CD4-positive, alpha-beta memory T cell (primary cell): Measurements from ENCODE around the gene AGBL1. TPM values are rescaled to one million over a fixed set of nuclear protein-coding genes. Genes with fewer than 3 reads are reported as not detected.
A peak's percentile ranks its signal among the peaks of the same experiment; 100 is the strongest.

ENCODE experiments used
- CTCF ChIA-PET: fragments of 350-600 bp; sonication (Branson Sonifier 250); formaldehyde crosslinking; loops from one replicate; lab custom pipeline; 2021; ENCODE audit warnings: inconsistent platforms; ENCODE audit not compliant: partially characterized antibody; lab: Charles Lee
- POLR2A ChIA-PET: fragments of 350-600 bp; sonication (Branson Sonifier 250); formaldehyde crosslinking; loops from one replicate; lab custom pipeline; 2021; ENCODE audit not compliant: partially characterized antibody; lab: Charles Lee
- DNase-seq, 5 donors: peaks; one replicate each; pipeline versions ENCODE4 v3.0.0 to v3.0.0-alpha.2; 2020 to 2022; ENCODE audit warnings: mixed read lengths in 1 of 5
- H3K27ac ChIP-seq: one replicate; pipeline ENCODE4 v1.7.0; 2013; ENCODE audit warnings: low read depth, low read length
- H3K27me3 ChIP-seq: 2 replicates; pipeline ENCODE4 v1.7.0; 2013; ENCODE audit warnings: mild to moderate bottlenecking, low read length, moderate library complexity; ENCODE audit not compliant: insufficient read depth
- H3K36me3 ChIP-seq: 2 replicates; pipeline ENCODE4 v1.7.0; 2013; ENCODE audit warnings: mild to moderate bottlenecking, low read length, moderate library complexity; ENCODE audit not compliant: insufficient read depth
- H3K4me1 ChIP-seq: 2 replicates; pipeline ENCODE4 v1.7.0; 2013; ENCODE audit warnings: mild to moderate bottlenecking, low read length, moderate library complexity; ENCODE audit not compliant: insufficient read depth
- H3K4me3 ChIP-seq, 2 donors: one replicate each; pipeline ENCODE4 v1.7.0; 2013; ENCODE audit warnings: low read length in 2 of 2, mild to moderate bottlenecking in 1 of 2
- H3K9me3 ChIP-seq, 2 donors: one replicate each; pipeline ENCODE4 v1.7.0; 2013; ENCODE audit warnings: low read length in 2 of 2, control low read depth in 1 of 2; ENCODE audit not compliant: control insufficient read depth in 1 of 2
- H3K27ac Mint-ChIP-seq, 7 donors: one replicate each; pipeline ENCODE4 v1.8.0; 2020 to 2021; ENCODE audit warnings: mixed read lengths in 7 of 7, mild to moderate bottlenecking in 6 of 7, inconsistent platforms in 3 of 7, moderate library complexity in 3 of 7
- H3K27me3 Mint-ChIP-seq, 2 donors: one replicate each; pipeline ENCODE4 v1.8.0; 2020 to 2021; ENCODE audit warnings: mixed read lengths in 2 of 2
- H3K36me3 Mint-ChIP-seq, 2 donors: one replicate each; pipeline ENCODE4 v1.8.0; 2020 to 2021; ENCODE audit warnings: mixed read lengths in 2 of 2, inconsistent platforms in 1 of 2, mild to moderate bottlenecking in 1 of 2
- H3K4me1 Mint-ChIP-seq, 4 donors: one replicate each; pipeline ENCODE4 v1.8.0; 2020 to 2021; ENCODE audit warnings: mixed read lengths in 4 of 4, mild to moderate bottlenecking in 1 of 4
- H3K4me3 Mint-ChIP-seq, 8 donors: one replicate each; pipeline ENCODE4 v1.8.0; 2020 to 2021; ENCODE audit warnings: mixed read lengths in 8 of 8, mild to moderate bottlenecking in 7 of 8, moderate library complexity in 6 of 8, inconsistent platforms in 3 of 8
- H3K9me3 Mint-ChIP-seq, 8 donors: one replicate each; pipeline ENCODE4 v1.8.0; 2020 to 2021; ENCODE audit warnings: mixed read lengths in 8 of 8, mild to moderate bottlenecking in 5 of 8, inconsistent platforms in 3 of 8, moderate library complexity in 1 of 8
- intact Hi-C: fragments of 100-400 bp; cut with micrococcal nuclease; formaldehyde crosslinking; loops from one replicate; pipeline ENCODE4 v1.15.1; 2023
- polyA plus RNA-seq, 2 donors: library from polyadenylated mRNA; unstranded; fragments of 300-500 nt; fragmentation: Illumina TruSeq; gene quantifications; one replicate each; pipeline ENCODE4 v1.2.3, GENCODE V29; 2021
- total RNA-seq, 2 experiments: library from RNA; stranded (reverse); gene quantifications; one replicate each; pipeline ENCODE4 v1.2.3, GENCODE V29; 2021

AGBL1 gene
- total and polyA plus RNA-seq, 4 experiments from 2014 or later = not detected

- H3K27ac Mint-ChIP-seq = no peak overlapping the region
- peaks cover 0 to 10% (median 5%) of the 10 kb centered on the region in 4 donors for H3K4me1 Mint-ChIP-seq
- peaks cover 0 to 5% (median 0%) of the 10 kb centered on the region in 8 donors for H3K9me3 Mint-ChIP-seq
- Histone ChIP-seq H3K9me3 (no peaks in the 10 kb centered on the region), H3K27me3 (no peaks in the 10 kb centered on the region), H3K4me3 (no peak overlapping the region), H3K27ac (no peak overlapping the region), H3K4me1 (peaks cover 5% of the 10 kb centered on the region), H3K36me3 (no peaks in the 10 kb centered on the region)
- ChIA-PET CTCF (no interaction called here), POLR2A (no interaction called here)
- H3K27me3 Mint-ChIP-seq = peaks cover 9 to 15% of the 10 kb centered on the region in 2 donors
- no peak for DNase-seq
- intact Hi-C loops = no loop called here
- no peaks in the 10 kb centered on the region for H3K36me3 Mint-ChIP-seq
- H3K4me3 Mint-ChIP-seq = no peak overlapping the region
Observed at GRCh38 chr15:86317384-86317740, 237.7 kb downstream of the AGBL1 start.

GRCh38 chr15:86322629-86323028 lies 243.0 kb downstream of the AGBL1 start:
- Histone ChIP-seq H3K27me3 (no peaks in the 10 kb centered on the region), H3K27ac (no peak overlapping the region), H3K9me3 (no peaks in the 10 kb centered on the region), H3K4me3 (no peak overlapping the region), H3K4me1 (no peaks in the 10 kb centered on the region), H3K36me3 (no peaks in the 10 kb centered on the region)
- Mint-ChIP-seq H3K27ac (no peak overlapping the region), H3K27me3 (peaks cover 11 to 13% of the 10 kb centered on the region in 2 donors), H3K4me1 (no peaks in the 10 kb centered on the region), H3K36me3 (no peaks in the 10 kb centered on the region), H3K9me3 (peaks cover 0 to 6% (median under 1%) of the 10 kb centered on the region in 8 donors), H3K4me3 (no peak overlapping the region)
- ChIA-PET POLR2A (no interaction called here), CTCF (no interaction called here)
- intact Hi-C loops = no loop called here
- DNase-seq = no peak

- H3K27me3 ChIP-seq = no peaks in the 10 kb centered on the region
- peaks cover 0 to 28% (median 20%) of the 10 kb centered on the region in 8 donors for H3K9me3 Mint-ChIP-seq
- no peaks in the 10 kb centered on the region for H3K4me1 Mint-ChIP-seq
- H3K4me3 ChIP-seq = no peak overlapping the region
- POLR2A ChIA-PET = no interaction called here
- intact Hi-C loops = no loop called here
- H3K9me3 ChIP-seq = no peaks in the 10 kb centered on the region
- CTCF ChIA-PET = no interaction called here
- H3K4me3 Mint-ChIP-seq = no peak overlapping the region
- H3K4me1 ChIP-seq = no peaks in the 10 kb centered on the region
- no peaks in the 10 kb centered on the region for H3K36me3 Mint-ChIP-seq
- no peak overlapping the region for H3K27ac Mint-ChIP-seq
- H3K27me3 Mint-ChIP-seq = peaks cover 13 to 17% of the 10 kb centered on the region in 2 donors
- H3K36me3 ChIP-seq = no peaks in the 10 kb centered on the region
- H3K27ac ChIP-seq = no peak overlapping the region
- DNase-seq = no peak
Observed at GRCh38 chr15:86327230-86327865, 247.7 kb downstream of the AGBL1 start.

- Histone ChIP-seq H3K4me1 (no peaks in the 10 kb centered on the region), H3K27ac (no peak overlapping the region), H3K9me3 (no peaks in the 10 kb centered on the region), H3K36me3 (no peaks in the 10 kb centered on the region), H3K27me3 (no peaks in the 10 kb centered on the region), H3K4me3 (no peak overlapping the region)
- POLR2A ChIA-PET = no interaction called here
- Mint-ChIP-seq H3K27ac (no peak overlapping the region), H3K4me3 (no peak overlapping the region), H3K27me3 (peaks cover 13 to 19% of the 10 kb centered on the region in 2 donors), H3K36me3 (no peaks in the 10 kb centered on the region), H3K4me1 (no peaks in the 10 kb centered on the region), H3K9me3 (peaks cover 0 to 31% (median 20%) of the 10 kb centered on the region in 8 donors)
- CTCF ChIA-PET = no interaction called here
- no peak for DNase-seq
- intact Hi-C loops = no loop called here
Observed at GRCh38 chr15:86328658-86329057, 249.0 kb downstream of the AGBL1 start.

GRCh38 chr15:86329311-86330013 lies 249.8 kb downstream of the AGBL1 start:
- intact Hi-C loops = no loop called here
- H3K4me3 Mint-ChIP-seq = no peak overlapping the region
- Histone ChIP-seq H3K36me3 (no peaks in the 10 kb centered on the region), H3K4me1 (no peaks in the 10 kb centered on the region), H3K4me3 (no peak overlapping the region), H3K9me3 (no peaks in the 10 kb centered on the region), H3K27ac (no peak overlapping the region), H3K27me3 (no peaks in the 10 kb centered on the region)
- H3K4me1 Mint-ChIP-seq = no peaks in the 10 kb centered on the region
- peaks cover 0 to 31% (median 20%) of the 10 kb centered on the region in 8 donors for H3K9me3 Mint-ChIP-seq
- H3K27ac Mint-ChIP-seq = no peak overlapping the region
- no peaks in the 10 kb centered on the region for H3K36me3 Mint-ChIP-seq
- CTCF ChIA-PET = no interaction called here
- H3K27me3 Mint-ChIP-seq = peaks cover 13 to 19% of the 10 kb centered on the region in 2 donors
- POLR2A ChIA-PET = no interaction called here
- no peak for DNase-seq

- no peak overlapping the region for H3K27ac Mint-ChIP-seq
- Histone ChIP-seq H3K36me3 (no peaks in the 10 kb centered on the region), H3K27me3 (no peaks in the 10 kb centered on the region), H3K4me3 (no peak overlapping the region), H3K9me3 (no peaks in the 10 kb centered on the region), H3K27ac (no peak overlapping the region), H3K4me1 (no peaks in the 10 kb centered on the region)
- ChIA-PET POLR2A (no interaction called here), CTCF (interaction anchor here (1.2 kb wide), 1 partner anchor 23 kb away, joined by 4 read pairs; no protein-coding TSS in a partner anchor)
- no peak overlapping the region for H3K4me3 Mint-ChIP-seq
- no peak for DNase-seq
- H3K27me3 Mint-ChIP-seq = peaks cover 1 to 8% of the 10 kb centered on the region in 2 donors
- no peaks in the 10 kb centered on the region for H3K36me3 Mint-ChIP-seq
- H3K9me3 Mint-ChIP-seq = peaks cover 0 to 20% (median 16%) of the 10 kb centered on the region in 8 donors
- peaks cover 0 to 6% (median under 1%) of the 10 kb centered on the region in 4 donors for H3K4me1 Mint-ChIP-seq
- intact Hi-C loops = no loop called here
Observed at GRCh38 chr15:86333819-86334218, 254.1 kb downstream of the AGBL1 start.

GRCh38 chr15:86336051-86336788 lies 256.5 kb downstream of the AGBL1 start:
- peaks cover 0 to 11% (median 6%) of the 10 kb centered on the region in 8 donors for H3K9me3 Mint-ChIP-seq
- H3K36me3 Mint-ChIP-seq = no peaks in the 10 kb centered on the region
- no peak overlapping the region for H3K4me3 ChIP-seq
- POLR2A ChIA-PET = no interaction called here
- peaks cover 1 to 6% of the 10 kb centered on the region in 2 donors for H3K27me3 Mint-ChIP-seq
- H3K4me3 Mint-ChIP-seq = no peak overlapping the region
- no peaks in the 10 kb centered on the region for H3K27me3 ChIP-seq
- H3K27ac ChIP-seq = no peak overlapping the region
- peak overlapping the region in 1 of 7 donors; percentile 13 for H3K27ac Mint-ChIP-seq
- H3K4me1 Mint-ChIP-seq = peaks cover 0 to 6% (median under 1%) of the 10 kb centered on the region in 4 donors
- CTCF ChIA-PET = no interaction called here
- no peaks in the 10 kb centered on the region for H3K36me3 ChIP-seq
- no peaks in the 10 kb centered on the region for H3K9me3 ChIP-seq
- no peak for DNase-seq
- intact Hi-C loops = no loop called here
- H3K4me1 ChIP-seq = no peaks in the 10 kb centered on the region
